ENCODE measurements around the gene ANXA9.

Gene ANXA9

DNA sequence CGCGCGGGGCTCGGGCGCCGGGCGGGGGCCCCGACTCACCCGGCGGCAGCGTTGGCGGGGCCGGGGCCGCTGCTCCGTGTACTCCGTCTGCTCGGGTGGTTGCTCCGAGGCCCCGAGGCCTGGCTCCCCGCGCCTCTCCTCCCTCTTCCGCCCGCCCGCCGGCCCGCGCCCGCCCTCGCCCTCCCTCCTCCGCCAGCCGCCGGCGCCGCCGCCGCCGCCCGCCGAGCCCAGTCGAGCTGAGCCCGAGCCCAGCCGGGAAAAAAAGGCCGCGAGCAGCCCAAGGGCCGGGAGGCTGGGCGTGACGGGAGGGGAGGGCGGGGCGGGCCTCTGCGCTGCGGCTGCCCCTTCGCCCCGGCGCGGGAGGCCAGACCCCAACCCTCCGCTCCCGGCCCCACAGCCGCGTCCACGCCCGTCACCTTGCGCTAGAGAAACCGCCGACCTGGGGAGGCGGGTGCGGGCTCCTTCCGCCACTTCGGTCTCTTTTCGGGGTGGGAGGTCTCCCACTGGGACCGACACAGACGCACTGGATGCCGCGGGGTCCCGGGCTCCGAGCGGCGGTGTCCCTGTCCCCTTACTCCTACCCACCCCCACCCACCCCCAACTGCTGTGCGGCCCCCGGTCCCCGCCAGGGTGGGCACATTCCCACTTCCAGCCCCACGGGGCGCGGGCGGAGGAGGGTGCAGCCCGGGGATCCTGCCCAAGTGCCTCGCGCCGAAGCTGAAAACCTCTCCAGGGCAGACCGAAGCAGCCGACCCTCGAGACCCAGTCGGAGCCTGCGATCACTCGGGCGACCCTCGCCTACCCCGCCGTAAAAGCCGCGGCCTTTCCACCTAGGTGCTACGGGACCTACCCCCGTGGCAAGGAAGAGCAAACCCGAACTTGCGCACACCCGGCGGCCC, 7.3 kb upstream of the ANXA9 start, which contains the start of gene CERS2:
Gene CERS2, minus strand, starts transcription at position 256 of the 899 bp plus-strand sequence. CDS start 5,745 bp downstream, outside the sequence.
- DNase-seq = peak; percentile 77

- DNase-seq = no peak
These were observed 5.7 kb upstream of the ANXA9 start for GRCh38 chr1:150976401-150976821.

- DNase-seq = peak; percentile 85
These were observed 5.0 kb upstream of the ANXA9 start for GRCh38 chr1:150976879-150977694.

- peak; percentile 89 for DNase-seq
These were observed 2.7 kb upstream of the ANXA9 start for GRCh38 chr1:150979092-150980056.

DNA sequence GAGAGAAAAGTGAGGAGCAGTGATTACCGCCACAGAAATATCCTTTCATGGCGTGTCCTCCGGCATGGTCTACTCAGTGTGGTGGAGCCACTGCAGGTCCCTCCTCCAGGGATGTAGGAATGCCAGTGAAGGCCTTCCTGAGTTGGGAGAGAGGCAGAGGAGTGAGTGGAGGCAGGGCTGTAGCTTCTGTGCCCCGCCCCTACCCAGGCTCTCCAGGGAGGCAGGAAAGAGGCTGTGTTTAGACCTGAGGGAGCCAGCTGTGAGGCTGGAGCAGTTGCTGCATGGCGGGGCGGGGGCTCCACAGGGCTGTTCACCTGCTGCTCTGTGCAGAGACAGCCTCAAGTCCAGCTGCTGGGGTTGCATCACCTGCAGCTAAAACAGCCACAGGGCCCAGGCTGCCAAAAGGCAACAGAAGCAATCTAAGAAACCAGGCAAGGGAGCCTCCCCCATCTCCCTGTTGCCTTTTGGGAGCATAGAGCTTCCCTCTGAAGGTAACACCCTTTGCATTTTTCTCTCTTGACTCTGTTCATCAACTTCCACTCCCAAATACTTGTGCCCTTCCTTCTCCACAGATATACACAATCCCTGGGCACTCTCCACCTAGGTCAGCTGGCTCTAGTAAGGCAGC, 801 bp upstream of the ANXA9 start:
- peak; percentile 36 for DNase-seq

DNA sequence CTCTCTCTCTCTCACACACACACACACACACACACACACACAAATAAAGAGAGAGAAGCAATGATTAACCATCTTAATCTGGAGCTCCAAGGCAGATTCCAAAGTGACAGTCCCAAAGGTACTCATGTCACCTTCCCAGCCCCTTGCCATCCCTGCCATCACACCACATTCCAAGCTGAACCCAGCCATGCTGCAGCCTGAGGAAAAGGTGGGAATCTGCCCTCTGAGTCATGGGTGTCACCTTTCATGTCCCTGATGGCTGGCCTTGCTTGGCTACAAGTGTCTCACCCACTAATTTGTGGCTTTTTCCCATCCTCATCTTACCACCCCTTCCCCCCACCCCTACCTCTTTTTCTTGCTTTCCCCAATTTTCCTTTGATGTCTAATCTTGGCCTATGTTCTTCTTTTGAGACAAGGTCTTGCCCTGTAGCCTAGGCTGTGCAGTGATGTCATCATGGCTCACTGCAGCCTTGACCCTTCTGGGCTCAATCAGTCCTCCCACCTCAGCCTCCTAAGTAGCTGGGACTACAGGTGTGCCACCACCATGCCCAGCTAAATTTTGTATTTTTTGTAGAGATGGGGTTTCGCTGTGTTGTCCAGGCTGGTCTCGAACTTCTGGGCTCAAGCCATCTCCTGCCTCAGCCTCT, 3.2 kb downstream of the ANXA9 start:
- DNase-seq = no peak

DNA sequence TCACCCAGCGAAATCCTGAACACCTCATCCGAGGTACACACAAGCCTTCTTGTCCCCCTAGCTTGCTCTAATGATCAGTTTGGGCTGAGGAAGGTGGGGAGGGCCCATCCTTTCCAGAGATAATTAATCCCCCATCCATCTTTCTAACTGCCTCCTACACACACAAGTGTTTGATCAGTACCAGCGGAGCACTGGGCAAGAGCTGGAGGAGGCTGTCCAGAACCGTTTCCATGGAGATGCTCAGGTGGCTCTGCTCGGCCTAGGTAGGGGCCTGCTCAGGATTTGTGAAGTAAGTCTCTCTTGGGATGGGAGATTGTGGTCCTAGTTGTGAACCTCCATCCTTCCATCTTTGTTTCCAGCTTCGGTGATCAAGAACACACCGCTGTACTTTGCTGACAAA, 5.8 kb downstream of the ANXA9 start:
- no peak for DNase-seq

DNA sequence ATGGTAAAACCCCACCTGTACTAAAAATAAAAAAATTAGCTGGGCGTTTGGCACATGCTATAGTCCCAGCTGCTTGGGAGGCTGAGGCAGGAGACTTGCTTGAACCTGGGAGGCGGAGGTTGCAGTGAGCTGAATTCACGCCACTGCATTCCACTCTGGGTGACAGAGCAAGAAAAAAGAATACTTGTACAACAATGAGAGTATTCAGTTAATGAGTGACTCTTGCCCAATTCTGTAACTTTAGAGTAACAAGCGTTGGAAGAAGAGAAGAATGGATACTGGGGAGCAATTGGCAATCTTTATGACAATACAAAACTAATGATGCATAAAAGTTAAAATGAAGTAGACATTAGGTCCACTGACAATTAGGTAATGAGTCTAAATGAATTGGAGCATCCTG, 10.5 kb downstream of the ANXA9 start:
- DNase-seq = no peak

DNA sequence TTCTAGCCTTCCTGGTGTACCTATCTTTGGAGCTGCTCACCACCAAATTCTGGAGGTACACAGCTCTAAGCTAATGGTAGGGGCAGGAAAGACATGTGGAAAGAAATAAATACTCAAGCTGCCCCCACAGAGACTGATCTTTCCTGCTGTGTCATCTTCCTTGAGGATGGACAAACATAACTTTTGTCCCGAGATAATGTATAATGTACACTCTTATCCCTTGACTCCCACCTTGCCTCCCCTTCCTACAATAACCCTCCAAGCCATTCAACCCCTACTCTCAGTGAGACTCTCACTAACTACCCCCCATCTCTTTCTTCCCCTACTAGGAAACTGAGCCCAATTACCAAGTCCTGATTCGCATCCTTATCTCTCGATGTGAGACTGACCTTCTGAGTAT, 12.2 kb downstream of the ANXA9 start:
- DNase-seq = no peak

- DNase-seq = no peak
These were observed 13.4 kb downstream of the ANXA9 start for GRCh38 chr1:150995460-150995859.

DNA sequence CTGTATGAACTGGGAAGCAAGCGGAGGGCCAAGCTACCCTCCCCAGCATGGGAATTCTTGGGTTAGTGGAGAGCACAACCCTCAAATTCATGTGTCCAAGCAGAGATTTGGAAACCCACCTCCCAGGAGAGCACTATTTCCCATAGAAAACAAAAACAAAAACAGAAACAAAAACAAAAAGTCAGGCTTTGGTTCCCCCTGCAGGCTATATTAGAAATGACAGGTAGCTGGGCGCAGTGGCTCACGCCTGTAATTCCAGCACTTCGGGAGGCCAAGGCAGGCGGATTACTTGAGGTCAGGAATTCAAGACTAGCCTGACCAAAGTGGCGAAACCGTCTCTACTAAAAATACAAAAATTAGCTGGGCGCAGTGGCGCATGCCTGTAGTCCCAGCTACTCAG, 13.8 kb downstream of the ANXA9 start:
- peak; percentile 41 for DNase-seq

DNA sequence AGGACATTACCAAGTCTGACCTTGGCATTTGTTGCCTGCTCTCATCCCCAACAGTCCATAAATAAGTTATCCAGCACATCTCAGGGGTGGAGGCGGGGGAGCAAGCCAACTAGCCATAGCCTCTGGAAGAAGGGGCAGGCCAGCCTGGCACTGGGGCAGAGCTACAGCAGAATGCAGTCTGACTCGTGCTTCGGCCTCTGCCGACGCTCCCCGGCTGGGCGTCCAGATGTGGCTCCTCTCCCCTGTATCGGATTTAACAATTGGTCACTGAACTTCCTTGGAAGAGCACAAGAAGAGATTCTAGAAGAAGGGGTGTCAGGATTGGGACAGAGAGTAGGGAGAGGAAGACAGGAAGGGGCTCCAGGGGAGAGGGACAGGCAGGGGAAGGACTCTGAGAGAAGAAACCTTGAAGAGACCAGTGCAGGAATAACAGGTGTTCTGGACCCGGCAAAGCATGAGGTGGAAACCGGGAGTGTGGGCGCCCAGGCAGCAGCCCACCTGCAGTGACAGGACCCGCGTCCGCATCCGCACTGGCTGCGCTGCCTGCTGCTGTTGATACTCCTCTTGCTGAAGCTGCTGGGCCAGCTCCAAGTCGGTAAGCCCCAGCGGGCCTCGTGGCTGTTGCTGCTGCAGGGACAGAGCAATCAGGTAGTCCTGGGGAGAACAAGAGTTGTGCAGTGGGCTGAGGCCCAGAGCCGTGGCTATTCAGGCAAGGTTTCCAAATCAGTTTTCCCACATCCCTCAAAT, 15.2 kb downstream of the ANXA9 start:
- DNase-seq = no peak

GRCh38 chr1:150997949-150998348, 15.9 kb downstream of the ANXA9 start:
- no peak for DNase-seq

DNA sequence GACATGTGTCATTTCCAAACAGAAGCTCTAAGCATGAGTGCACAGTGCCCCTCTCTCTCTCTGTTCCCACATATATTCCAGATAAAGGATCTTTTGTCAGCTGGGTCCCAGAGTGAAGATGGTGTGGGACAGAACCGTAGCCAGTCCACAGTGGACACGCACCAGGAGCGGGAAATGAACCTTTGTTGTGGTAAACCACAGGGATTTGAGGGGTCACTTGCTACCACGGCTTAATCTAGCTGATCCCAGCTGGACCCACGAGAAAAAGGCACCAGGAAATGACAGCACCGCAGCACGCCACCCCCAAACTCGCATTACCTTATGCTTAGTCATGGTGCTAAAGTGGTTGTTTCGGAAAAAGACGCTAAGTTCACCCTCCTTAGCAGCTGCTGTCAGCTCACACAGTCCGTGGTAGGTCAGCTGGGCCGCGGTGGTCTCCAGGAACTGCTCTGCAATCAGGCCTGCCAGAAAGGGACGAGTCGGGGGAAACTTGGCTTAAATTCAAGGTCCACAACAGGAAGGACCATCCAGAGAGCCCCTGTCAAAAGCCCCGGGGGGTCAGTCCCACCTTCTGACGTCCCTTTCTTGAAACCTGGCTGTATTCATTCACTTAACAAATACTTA, 17.1 kb downstream of the ANXA9 start:
- peak; percentile 86 for DNase-seq

DNA sequence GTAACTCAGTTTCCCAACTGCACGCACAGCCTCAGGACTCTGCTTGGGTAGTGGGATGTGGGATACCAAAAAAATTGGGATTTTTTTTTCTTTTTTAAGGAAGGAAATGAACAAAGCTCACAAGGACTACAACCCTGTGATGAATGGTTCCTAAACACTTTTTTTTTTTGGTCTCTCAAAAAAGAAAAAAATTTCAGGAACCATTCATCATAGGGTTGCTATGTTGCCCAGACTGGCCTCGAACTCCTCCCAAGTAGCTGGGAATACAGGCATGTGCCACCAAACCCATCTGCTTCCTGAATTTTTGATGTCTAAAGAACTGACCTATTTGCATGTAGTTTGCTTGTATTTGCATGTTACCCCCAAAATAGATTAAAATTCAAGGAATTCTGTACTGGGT, 17.8 kb downstream of the ANXA9 start:
- DNase-seq = no peak

DNA sequence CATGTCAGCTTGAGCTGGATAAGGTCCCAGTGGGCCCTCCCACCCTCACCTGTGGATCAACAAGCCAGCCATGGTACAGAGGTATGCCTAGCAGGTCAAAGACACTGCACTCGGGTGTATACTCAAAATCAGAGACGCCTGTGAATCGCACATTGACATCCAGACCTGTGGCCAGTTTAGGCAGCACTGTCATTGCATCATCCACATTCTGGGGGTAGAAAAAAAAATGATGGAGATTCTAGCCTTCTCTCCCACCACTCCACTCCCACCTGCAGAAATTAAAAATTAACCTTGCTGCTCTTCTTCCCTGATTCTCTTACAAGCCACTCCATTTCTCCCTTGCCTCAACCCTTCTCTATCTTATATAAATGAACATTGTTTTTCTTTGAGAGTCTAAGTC, 18.3 kb downstream of the ANXA9 start:
- no peak for DNase-seq

DNA sequence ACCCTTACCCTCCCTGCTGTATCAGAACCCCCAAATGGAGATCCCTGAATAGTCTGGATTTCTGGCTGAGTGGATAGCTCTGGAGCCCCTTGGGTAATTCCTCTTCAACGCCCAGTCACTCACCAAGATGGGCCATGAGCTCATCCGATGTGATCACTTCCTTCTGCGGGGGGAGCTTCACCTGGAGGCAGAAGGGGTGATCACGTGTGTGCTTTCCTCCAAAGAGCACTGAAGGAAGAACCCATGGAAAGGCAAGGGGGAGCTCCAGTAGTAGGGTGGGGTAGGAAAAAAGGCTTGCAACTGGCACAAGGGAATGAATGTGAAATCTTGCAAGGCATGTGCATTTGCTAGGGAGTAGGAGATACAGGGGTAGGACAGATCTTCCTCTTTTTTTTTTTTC, 19.5 kb downstream of the ANXA9 start:
- no peak for DNase-seq

DNA sequence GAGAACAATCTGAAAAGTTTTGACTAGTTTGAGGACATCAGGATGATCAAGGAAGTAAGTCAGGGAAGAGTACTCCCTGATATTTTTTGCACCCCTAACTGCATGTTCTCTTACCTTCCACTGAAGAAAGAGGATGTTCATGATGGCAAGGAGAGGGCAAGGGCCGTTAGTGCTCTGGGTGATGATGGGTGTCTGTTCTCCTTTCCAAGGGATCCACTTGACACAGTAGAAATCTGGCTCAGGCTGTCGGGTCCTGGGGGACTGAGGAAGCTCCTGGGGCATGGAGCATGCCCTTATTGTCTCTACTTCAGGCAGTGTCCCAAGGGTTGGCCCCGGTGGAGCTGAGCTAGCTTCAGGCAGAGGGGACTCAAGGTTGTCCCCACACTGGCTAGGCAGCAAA, 20.0 kb downstream of the ANXA9 start:
- DNase-seq = no peak

GRCh38 chr1:151002611-151003010, 20.5 kb downstream of the ANXA9 start:
- DNase-seq = no peak

DNA sequence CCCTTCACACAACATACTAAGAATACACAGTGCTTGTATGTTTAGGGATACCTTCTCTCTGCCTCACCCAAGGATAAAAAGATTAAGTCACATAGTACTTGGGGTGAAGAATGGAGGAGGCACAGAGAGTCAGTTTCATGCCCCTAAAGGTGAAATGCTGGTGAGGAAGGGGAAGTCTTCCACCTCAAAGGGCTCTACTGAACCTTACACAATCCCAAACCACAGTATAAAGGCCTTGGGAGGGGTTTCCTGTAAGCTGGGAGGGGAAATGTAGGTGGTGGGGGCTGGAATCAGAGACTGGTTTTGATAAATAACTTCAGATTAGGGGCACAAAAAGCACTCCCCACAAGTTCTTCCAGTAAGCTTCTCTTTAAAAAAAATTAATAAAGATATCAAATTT, 21.1 kb downstream of the ANXA9 start:
- DNase-seq = no peak

Data from EL (cell line).